VCaP (cell line): Measurements from ENCODE around the gene KLHDC7A.
A peak's percentile ranks its signal among the peaks of the same experiment; 100 is the strongest.

ENCODE experiments used
- H3K27ac ChIP-seq: fragments of 450-650 bp; 2 replicates; pipeline ENCODE4 v1.5.1; 2017
- TF ChIP-seq, protein P1 (sequence below): fragments of 450-650 bp; conservative IDR thresholded peaks from 2 replicates; pipeline ENCODE4 v1.5.1; 2017; ENCODE audit warnings: mild to moderate bottlenecking, moderate library complexity

KLHDC7A gene

DNA sequence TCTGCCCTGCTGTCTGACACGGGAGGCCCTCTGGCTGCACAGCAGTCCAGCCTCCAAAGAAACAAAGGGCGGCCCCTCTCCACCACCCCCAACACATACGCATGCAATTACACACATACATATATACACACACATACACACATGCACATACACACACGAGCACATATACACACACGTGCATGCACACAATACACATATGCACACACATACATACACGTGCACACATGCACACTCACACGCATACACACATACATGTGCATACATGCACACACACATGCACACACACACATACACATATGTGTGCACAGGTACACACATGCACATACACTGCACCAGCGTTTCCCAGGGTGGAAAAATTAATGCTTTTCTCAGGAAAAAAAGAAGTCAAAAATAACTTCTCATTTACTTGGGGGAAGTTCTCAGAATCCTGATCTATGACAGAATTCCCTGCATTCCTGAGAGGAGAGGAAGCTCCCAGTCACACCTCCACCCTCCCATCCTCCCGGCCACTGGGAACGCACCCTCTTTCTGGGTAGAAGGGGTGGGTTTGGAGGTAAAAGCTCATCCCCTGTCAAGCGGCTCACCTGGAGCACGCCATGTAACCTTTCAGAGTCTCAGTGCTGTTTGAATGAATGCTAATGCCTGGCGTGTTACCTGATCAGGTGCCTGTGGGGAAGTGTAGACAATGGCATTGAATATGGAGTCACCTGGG, 33.1 kb upstream of the KLHDC7A start:
- no peak overlapping the region for H3K27ac ChIP-seq
- TF ChIP-seq, protein P1, sequence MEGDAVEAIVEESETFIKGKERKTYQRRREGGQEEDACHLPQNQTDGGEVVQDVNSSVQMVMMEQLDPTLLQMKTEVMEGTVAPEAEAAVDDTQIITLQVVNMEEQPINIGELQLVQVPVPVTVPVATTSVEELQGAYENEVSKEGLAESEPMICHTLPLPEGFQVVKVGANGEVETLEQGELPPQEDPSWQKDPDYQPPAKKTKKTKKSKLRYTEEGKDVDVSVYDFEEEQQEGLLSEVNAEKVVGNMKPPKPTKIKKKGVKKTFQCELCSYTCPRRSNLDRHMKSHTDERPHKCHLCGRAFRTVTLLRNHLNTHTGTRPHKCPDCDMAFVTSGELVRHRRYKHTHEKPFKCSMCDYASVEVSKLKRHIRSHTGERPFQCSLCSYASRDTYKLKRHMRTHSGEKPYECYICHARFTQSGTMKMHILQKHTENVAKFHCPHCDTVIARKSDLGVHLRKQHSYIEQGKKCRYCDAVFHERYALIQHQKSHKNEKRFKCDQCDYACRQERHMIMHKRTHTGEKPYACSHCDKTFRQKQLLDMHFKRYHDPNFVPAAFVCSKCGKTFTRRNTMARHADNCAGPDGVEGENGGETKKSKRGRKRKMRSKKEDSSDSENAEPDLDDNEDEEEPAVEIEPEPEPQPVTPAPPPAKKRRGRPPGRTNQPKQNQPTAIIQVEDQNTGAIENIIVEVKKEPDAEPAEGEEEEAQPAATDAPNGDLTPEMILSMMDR: no peak

DNA sequence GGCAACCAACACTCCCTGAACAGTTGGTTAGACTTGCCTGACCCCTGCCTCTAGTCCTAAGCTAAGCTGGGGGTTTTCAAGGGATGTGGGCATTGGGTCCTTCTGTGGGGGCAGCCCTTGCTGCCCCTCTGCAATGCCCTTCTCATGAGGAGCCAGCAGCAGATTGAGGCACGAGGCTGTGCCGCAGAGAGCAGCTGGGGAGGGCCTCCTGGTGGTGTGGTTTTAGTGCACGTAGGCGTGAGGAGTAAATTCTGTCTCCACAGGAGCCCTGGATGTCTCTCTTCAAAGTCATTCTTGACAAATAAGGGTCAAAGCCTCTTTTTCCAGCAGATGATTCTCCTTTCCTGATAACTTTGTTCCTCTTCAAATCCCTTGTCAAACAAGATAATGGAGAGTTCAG, 31.8 kb upstream of the KLHDC7A start:
- H3K27ac ChIP-seq: no peak overlapping the region
- TF ChIP-seq, protein P1: no peak

DNA sequence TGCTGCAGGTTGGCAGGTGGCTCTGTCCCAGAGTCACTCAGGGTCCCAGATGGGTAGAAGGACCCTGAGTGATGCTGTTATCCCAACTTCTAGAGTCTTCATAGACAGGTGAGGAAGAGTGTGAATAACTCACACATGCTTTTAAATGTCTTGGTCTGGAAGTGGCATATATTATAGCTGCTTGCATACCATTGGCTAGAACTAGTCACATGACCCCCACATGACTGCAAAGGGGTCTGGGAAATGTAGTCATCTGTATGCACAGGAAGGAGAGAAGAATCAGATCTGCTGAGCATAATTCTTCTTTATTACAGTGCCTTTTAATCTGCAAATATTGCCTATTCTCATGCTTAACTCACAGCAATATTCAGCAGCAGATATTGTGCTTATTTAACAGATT, 28.2 kb upstream of the KLHDC7A start:
- TF ChIP-seq, protein P1: no peak
- no peak overlapping the region for H3K27ac ChIP-seq

DNA sequence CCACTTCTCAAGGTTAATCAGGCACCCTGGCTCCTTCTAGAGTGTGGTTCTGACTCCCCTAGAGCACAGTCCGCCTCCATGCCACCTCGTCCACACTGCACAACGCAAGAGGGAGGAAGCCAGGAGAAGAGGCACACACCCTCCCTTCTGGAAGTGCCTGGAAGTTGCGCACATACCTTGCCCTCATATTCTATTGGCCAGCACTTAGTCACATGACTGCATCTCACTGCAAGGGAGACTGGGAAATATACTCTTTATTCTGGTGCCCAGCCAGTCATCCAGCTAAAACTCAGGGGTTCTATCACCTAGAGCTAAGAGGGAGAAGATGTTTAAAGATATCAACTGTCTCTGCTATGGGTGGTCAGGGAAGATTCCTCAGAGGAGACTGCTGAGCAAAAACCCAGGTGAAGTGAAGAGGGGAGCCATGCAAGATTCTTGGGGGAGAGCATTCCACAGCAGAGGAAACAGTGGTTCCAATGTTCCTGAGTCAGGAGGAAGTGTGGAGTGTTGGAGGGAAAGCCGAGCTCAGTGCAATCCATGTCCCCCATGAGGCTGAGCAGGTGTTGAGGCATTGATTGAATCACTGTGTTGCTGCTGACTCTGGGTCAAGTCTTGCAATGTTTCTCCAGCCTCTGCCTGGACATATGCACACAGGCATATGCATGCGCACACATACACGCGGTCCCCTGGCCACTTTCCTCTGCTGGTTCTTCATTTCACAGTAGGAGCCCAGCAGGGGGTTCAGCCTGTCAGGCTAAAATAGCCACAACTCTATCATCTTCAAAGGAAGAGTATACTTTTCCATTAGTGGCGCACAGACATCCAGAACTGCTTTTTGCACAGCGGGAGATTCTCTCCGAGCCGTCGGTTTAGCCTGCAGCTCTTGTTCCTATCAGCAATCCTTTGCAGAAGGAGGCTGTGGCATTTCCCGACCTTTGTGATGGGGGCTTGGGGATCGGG, 22.3 kb upstream of the KLHDC7A start:
- TF ChIP-seq, protein P1: no peak
- no peak overlapping the region for H3K27ac ChIP-seq

DNA sequence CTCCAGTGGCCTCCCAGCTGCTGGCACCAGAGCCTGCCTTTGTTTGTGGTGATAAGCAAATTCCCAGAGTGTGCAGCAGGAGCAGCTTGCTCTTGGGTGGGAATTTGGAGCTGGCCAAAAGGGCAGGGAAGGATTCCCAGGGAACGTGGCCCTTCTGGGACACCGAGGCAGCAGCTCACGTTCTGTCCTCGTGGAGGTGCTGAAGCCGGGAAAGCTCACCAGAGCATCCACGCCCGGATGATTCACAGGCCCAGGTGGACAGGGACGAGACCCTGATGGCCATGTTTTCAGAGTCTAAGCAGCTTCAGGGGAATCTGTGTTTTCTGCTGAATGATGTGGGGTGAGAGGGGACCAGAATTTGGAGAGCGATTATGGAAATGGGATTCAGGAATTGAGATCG, 19.1 kb upstream of the KLHDC7A start:
- H3K27ac ChIP-seq: peak overlapping the region; percentile 91
- TF ChIP-seq, protein P1: no peak

DNA sequence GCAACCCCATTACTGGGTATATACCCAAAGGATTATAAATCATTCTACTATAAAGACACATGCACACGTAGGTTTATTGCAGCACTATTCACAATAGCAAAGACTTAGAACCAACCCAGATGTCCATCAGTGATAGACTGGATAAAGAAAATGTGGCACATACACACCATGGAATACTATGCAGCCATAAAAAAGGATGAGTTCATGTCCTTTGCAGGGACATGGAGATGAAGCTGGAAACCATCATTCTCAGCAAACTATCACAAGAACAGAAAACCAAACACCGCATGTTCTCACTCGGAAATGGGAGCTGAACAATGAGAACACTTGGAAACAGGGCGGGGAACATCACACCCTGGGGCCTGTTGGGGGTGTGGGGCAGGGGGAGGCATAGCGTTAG, 18.2 kb upstream of the KLHDC7A start:
- peak overlapping the region; percentile 91 for H3K27ac ChIP-seq

DNA sequence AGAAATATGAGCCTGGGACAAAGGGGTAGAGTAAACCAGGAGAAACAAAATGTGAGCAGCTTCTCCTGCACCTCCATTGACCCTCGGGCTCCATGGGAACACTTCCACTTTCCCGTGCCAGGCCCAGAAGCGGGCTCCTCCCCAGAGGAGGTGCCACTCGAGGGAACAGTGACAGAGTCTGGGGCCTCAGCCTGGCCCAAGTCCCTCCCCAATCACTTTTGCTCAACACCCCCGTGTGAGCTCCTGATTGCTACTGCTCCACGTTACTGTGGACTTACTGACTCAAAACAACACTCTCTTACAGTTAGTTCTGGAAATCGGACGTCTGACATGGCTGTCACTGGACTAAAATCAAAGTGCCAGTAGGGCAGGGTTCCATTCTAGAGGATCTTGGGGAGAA, 17.7 kb upstream of the KLHDC7A start:
- TF ChIP-seq, protein P1: no peak
- H3K27ac ChIP-seq: peak overlapping the region; percentile 91
